Islet of Langerhans (tissue), 1 donor: Measurements from ENCODE around the gene AXIN1.
"Not testable (repeated sequence)": the region's sequence is repeated elsewhere in the genome, so short reads cannot be mapped to it uniquely, and the experiment has no call there.

Experiments
- FAIRE-seq: peaks from one replicate; lab custom pipeline; 2011; peaks lifted over from hg19 to GRCh38; lab: Jason Lieb, UNC

AXIN1 gene

DNA sequence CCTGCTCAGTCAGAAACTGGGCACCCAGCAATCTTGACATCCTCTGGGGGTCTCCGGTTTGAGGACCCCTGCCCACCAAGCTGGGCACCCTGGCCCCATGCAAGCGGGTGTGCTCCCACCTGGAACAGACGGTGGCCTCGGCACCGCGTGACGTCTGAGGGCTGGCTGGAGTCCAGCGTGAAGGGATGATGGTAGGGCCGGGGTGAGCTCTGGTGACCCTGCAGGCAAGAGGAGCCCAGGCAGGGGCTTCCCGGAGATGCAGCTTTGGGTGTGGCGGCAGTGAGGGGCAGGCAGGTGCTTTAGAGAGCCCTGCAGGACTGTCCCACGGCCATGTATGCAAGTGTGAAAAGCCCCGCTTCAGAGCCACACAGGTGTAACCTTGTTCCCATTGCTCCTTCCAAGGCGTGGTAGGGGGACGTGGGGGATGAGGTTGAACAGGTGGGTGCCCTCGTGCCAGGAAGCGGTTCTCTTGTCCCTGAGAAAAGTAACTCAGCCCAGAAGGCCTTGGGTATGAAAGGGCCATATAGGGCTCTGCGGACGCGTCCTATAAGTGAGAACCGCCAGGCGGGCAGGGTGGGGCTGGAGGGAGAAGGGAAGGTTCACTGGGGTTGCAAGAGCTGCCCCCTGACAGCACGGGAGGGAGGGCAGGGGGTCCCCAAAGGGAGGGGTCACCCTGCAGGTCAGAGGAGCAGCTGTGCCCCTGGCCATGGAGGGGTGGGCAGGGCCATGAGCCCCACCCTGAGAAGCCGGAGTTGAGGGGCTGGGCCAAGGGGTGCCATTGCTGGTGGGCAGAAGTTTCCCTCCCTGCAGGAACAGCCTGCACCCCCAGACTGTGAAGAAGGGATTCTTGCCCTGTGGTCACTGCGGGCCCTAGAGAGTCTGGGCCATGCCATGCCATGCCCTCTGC lies 86.0 kb downstream of the AXIN1 start:
- no peak for FAIRE-seq

GRCh38 chr16:265711-266110 lies 86.8 kb downstream of the AXIN1 start:
- no peak for FAIRE-seq

GRCh38 chr16:265002-265529 lies 87.5 kb downstream of the AXIN1 start:
- no peak for FAIRE-seq

DNA sequence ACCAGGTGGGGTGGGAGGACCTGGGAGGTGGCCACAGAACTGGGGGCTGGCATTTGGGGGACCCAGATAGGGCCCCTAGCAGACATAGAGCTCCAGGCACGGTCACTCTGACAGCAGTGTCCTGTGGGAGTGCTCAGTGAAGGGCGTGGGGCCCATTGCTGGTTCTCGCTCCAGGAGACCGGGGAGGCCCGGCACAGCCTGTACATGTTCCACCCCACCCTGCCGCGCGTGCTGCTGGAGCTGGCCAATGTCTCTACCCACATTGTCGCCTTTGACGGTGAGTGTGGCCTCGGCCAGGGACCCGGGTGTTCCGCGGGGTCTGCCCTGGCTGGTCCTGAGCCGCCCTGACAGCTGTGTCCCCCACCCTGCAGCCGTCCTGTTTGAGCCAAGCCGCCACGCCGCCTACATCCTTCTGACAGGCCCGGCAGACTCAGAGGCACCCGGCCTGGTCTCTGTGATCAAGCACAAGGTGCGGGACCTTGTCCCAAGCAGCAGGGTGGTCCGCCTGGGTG lies 88.0 kb downstream of the AXIN1 start:
- FAIRE-seq: no peak

DNA sequence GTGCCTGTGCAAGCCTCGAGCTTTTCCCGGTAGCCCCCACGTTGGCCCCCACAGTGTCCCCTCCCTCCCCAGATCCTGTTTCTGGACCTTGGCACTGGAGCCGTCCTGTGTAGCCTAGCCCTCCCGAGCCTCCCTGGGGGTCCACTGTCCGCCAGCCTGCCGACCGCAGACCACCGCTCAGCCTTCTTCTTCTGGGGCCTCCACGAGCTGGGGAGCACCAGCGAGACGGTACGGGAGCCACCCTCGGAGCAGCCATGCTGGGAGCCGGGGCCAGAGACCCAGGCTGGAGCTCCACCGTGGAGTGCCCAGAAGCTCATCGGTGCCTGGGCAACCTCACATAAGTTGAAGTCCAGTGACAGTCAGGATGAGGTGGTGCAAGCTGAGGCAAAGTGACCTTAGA lies 88.6 kb downstream of the AXIN1 start:
- FAIRE-seq: no peak

DNA sequence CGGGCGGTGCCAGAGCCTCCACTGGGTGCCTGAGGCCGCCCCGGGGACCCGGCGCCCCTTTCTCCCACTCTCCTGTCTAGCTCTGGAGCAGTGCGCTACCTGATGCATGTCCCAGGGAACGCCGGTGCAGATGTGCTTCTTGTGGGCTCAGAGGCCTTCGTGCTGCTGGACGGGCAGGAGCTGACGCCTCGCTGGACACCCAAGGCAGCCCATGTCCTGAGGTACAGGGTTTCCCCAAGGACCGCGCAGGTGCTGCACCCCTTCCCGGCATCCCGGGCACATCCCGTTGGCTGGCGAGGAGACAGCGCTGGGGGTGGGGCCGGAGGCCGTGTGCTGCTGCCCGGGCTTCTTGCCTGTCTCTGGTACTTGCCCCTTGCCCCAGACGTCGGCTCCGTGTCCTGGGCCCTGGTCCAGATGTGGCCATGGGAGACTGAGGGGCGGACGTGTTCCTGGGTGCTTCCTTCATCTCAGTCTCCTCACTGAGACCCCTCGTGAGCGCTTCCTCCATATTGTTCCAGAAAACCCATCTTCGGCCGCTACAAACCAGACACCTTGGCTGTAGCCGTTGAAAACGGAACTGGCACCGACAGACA lies 89.2 kb downstream of the AXIN1 start:
- FAIRE-seq: no peak

GRCh38 chr16:262121-262745 lies 90.3 kb downstream of the AXIN1 start:
- no peak for FAIRE-seq

- FAIRE-seq: no peak
These were observed 91.4 kb downstream of the AXIN1 start for GRCh38 chr16:261031-261691.

- FAIRE-seq: no peak
These were observed 92.2 kb downstream of the AXIN1 start for GRCh38 chr16:260326-260725.

DNA sequence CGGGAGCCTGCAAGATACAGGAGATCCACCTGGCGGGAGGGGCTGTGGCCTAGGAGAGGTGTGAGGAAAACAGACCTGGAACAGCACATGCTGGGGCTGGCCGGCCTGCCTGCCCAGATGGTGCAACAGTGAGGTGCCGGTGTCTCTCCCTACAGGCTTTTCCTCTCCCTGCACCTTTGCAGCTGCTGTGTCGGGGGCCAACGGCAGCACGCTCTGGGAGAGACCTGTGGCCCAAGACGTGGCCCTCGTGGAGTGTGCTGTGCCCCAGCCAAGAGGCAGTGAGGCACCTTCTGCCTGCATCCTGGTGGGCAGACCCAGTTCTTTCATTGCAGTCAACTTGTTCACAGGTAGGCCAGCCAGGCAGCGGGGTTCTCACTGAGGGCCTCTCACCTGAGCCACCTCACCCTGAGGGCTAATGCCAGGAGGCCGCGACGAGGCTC lies 92.7 kb downstream of the AXIN1 start:
- FAIRE-seq: no peak

GRCh38 chr16:259226-259625 lies 93.3 kb downstream of the AXIN1 start:
- FAIRE-seq: no peak

DNA sequence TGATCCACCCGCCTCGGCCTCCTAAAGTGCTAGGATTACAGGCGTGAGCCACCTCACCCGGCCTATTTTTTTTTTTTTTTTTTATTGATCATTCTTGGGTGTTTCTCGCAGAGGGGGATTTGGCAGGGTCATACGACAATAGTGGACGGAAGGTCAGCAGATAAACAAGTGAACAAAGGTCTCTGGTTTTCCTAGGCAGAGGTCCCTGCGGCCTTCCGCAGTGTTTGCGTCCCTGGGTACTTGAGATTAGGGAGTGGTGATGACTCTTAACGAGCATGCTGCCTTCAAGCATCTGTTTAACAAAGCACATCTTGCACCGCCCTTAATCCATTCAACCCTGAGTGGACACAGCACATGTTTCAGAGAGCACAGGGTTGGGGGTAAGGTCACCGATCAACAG lies 94.4 kb downstream of the AXIN1 start:
- FAIRE-seq: not testable (repeated sequence)

DNA sequence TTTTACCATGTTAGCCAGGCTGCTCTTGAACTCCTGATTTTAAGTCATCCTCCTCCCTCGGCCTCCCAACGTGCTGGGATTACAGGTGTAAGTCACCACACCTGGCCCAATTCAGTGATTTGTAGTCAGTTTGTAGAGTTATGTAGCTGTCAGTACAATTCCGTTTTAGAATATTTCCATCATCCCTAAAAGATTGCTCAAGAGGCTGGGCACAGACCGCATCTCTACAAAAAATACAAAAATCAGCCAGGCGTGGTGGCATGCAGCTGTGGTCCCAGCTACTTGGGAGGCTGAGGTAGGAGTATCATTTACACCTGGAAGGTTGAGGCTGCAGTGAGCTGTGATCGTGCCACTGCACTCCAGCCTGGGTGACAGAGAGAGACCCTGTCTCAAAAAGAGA lies 97.3 kb downstream of the AXIN1 start:
- no peak for FAIRE-seq

DNA sequence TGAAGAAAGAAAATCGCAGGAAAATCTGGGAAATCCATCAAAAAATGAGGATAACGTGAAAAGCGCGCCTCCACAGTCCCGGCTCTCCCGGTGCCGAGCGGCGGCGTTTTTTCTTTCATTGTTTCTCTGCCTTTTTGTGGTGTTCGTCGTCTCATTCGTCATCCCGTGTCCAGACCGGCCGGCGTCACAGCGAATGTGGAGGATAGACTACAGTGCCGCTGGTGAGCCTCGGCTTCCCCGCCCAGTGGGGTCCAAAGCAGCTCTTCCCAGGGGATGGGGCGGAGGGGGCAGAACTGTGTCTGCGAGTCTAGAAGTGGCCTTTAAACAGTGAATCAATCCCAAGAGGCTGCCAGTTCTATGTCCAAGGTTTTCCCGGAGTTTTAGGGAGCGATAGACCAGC lies 98.1 kb downstream of the AXIN1 start:
- FAIRE-seq: no peak

DNA sequence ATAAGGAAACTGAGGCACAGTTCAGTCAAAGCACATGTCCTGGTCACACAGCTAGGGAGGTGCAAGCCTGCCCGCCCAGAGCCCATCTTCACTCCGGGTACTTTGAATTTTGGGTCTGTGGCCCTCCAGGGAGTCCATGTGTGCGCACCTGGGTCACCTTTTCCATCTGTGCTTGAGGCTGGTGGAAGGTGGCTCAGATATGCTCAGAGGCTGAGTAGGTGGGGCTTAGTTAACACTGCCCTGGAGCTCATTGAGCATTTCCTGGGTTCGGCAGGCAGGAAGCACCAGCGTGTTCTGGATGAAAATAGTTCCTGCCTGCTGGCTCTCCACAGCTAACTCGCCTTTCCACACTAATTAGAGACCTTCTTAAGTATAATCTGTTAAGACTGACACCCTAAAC lies 98.7 kb downstream of the AXIN1 start:
- no peak for FAIRE-seq

DNA sequence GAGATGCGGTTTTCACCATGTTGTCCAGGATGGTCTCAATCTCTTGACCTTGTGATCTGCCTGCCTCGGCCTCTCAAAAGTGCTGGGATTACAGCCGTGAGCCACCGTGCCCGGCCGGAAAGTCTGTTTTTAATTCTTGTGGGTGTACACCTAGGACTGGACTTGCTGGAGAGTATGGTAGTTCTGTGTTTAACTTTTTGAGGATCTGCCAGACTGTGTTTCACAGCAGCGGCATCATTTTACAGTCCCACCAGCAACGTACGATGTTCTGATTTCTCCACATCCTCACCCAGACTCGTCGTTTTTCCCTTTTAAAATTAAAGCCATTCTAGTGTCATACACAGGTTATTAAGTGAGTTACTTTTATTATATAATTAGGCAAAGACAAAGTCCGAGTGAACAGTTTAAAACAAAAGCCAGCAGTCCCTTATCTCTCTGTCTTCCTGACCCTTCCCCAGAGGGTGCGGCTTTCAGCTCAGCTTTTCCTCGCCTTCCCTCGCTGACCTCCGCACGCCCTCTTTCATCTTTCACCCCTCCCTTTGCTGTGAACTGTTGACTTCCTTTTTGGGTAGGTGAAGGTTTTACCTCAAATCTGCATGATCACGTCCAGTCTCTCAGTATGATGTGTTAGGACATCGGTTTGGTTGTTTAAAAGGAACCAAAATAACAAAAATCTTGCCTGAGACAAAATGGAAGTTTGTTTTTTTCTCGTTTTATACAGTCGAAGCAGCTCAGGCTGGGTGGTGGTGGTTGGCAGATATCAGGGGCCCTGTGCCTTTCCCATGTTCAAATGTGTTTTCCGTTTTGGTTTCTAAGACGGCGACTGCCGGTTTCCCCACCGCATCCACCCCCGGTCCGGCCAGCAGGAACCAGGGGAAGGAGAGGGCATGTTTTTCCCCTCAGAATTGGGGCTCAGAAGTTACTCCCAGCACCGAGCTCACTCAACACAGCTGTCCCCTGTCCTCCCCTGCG lies 99.9 kb downstream of the AXIN1 start:
- FAIRE-seq: no peak

GRCh38 chr16:249431-249830 lies 103.1 kb downstream of the AXIN1 start:
- FAIRE-seq: no peak

GRCh38 chr16:247027-247426 lies 105.5 kb downstream of the AXIN1 start:
- FAIRE-seq: no peak

- FAIRE-seq: no peak
These were observed 107.4 kb downstream of the AXIN1 start for GRCh38 chr16:245105-245504.

DNA sequence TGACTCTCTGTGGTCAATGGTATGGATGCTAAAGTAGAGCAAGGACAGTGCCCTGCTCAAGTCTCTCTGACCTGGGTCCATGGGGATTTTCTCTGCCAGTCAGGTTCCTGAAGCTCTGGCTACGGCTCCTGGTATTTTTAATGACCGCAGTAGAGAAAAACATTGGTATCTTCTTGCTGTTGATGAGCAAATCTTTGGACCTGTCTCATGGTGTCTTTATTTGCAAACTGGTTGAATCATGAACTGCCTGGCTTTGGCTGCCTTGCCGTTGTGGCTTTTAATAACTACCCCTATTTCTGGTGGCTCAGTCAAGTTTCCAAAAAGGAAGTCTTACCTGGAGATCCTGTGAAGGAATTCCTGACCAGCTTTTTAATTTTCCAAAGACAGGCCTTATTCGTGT lies 109.2 kb downstream of the AXIN1 start:
- FAIRE-seq: no peak

- FAIRE-seq: no peak
These were observed 110.2 kb downstream of the AXIN1 start for GRCh38 chr16:242281-242680.
